Transverse colon (tissue), 4 donors: ENCODE measurements around the gene PQBP1. TPM values are rescaled to one million over a fixed set of nuclear protein-coding genes. Genes with fewer than 3 reads are reported as not detected.
A peak's percentile ranks its signal among the peaks of the same experiment; 100 is the strongest.

ENCODE experiments used
- DNase-seq: peaks from one replicate; pipeline ENCODE4 v3.0.0-alpha.2; 2019
- H3K27ac ChIP-seq, 4 donors: fragments of 200-600 bp; sonication (generic); 2 replicates each; pipeline ENCODE4 v1.5.1; 2016 to 2018; ENCODE audit warnings: inconsistent platforms in 4 of 4
- H3K27me3 ChIP-seq: fragments of 200-600 bp; sonication (generic); 2 replicates; pipeline ENCODE4 v1.5.1; 2017; ENCODE audit warnings: inconsistent platforms
- H3K36me3 ChIP-seq, 4 donors: fragments of 200-600 bp; sonication (generic); 2 replicates each; pipeline ENCODE4 v1.5.1; 2017 to 2019; ENCODE audit warnings: inconsistent platforms in 4 of 4
- H3K4me1 ChIP-seq, 4 donors: fragments of 200-600 bp; sonication (generic); 2 replicates each; pipeline ENCODE4 v1.5.1; 2017 to 2020; ENCODE audit warnings: inconsistent platforms in 4 of 4
- H3K4me3 ChIP-seq, 4 donors: fragments of 200-600 bp; sonication (generic); 1 replicate in 1 of 4; 2 replicates in 3 of 4; pipeline versions ENCODE4 v1.5.1 to v1.6.1; 2017 to 2019; ENCODE audit warnings: inconsistent platforms in 4 of 4
- H3K9me3 ChIP-seq, 2 donors: fragments of 200-600 bp; sonication (generic); 2 replicates each; pipeline ENCODE4 v1.5.1; 2017 to 2019; ENCODE audit warnings: inconsistent platforms in 2 of 2
- CTCF ChIP-seq, 5 experiments: fragments of 200-600 bp in 3 of 5; fragments of 450-650 bp in 2 of 5; sonication (generic) in 3 of 5; IDR thresholded peaks; 1 replicate in 2 of 5; 2 replicates in 3 of 5; pipeline ENCODE4 v1.5.1; 2016 to 2017; ENCODE audit warnings: antibody characterized with exemption in 5 of 5, inconsistent platforms in 3 of 5, mild to moderate bottlenecking in 2 of 5, moderate library complexity in 1 of 5
- EP300 ChIP-seq: sonication (generic); formaldehyde crosslinking; IDR thresholded peaks from one replicate; pipeline ENCODE4 v1.6.1; 2017; ENCODE audit warnings: antibody characterized with exemption, low read depth
- POLR2A ChIP-seq: fragments of 450-650 bp; IDR thresholded peaks from one replicate; pipeline ENCODE4 v1.6.1; 2016; ENCODE audit warnings: antibody characterized with exemption, mild to moderate bottlenecking, moderate library complexity
- POLR2AphosphoS5 ChIP-seq, 3 donors: sonication (generic); formaldehyde crosslinking; IDR thresholded peaks; one replicate each; pipeline ENCODE4 v1.6.1; 2016; ENCODE audit warnings: antibody characterized with exemption in 3 of 3
- WGBS, 2 donors: methylation state at CpG; one replicate each; pipeline ENCODE4 v1.1.5; 2018; ENCODE audit warnings: low coverage in 1 of 2; 5-methylcytosine and 5-hydroxymethylcytosine counted together
- in situ Hi-C, 4 donors: fragments of 200-750 bp; cut with MboI; loops; one replicate each; pipeline versions ENCODE4 v1.15.0 to v1.15.1; 2017; ENCODE audit warnings: low sequenced_read_pairs in 3 of 4, low pct_ligation_motif_present in 1 of 4, low pct_unique_long_range_greater_than_20kb in 1 of 4
- intact Hi-C: fragments of 100-400 bp; cut with DNase I; formaldehyde crosslinking; loops from one replicate; pipeline ENCODE4 v1.15.1; 2023; ENCODE audit warnings: low total_unique reads
- total RNA-seq, 4 donors: library from RNA; depleted of rRNA; stranded (reverse); fragments of >200 nt; gene quantifications; one replicate each; pipeline ENCODE4 v1.1.0, GENCODE V29; 2016

Gene PQBP1
- total RNA-seq, 4 donors from 2014 or later = 21.7 to 92.3 (median 63.8) TPM

DNA sequence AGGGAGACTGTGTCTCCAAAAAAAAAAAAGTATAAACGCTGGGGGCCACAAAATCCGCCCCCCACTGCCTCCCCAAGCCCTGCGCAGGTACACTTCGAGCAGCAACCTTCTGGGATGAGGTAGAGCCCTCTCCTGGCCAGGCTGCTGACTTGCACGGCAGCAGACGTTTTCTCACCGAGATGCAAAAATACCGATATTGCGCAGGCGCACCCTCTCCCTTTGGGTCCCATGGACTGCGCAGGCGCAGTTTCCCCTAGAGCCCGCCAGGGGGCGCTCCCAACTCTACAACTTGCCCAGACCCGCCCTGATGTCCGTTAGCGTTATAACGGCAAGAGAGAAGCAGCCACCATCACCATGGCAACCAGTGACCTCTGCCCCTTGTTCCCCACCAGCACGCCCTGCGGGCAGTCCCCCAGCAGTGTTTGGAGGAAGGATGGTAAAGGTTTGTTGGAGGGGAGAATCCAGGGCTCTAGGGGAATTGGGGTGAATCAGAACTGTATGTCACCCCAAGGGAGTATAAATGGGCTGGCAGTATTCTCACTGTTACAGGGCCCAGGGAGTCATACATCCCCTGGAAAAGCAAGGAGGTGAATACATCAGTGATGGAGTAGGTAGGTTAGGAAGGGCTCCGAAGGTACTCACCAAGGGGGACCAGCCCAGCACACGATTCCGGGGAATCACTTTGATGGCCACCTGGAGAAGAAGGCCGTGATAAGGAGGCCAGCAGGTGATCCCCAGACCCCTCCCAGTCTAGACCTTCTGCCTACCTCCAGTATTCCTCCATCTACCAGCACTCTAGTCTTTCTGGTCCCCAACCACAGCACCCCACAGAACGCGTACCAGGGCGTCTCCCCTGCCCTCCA is 19.6 kb downstream of the PQBP1 start:
- peak; percentile 92 for DNase-seq
- peaks cover 0 to 18% (median 8%) of the 10 kb centered on the region in 4 donors for H3K4me1 ChIP-seq
- TF ChIP-seq EP300 (no peak), POLR2AphosphoS5 (IDR thresholded peaks at IDR 0.05) (no peak), CTCF (IDR thresholded peaks at IDR 0.05) (peak; percentile 90 to 98 (median 94)), POLR2A (no peak)
- WGBS, 2 donors = 41% methylated on average over 27 of the region's 27 CpGs; no CpG with 5 or more reads in 1 of the 2 donors
- no peaks in the 10 kb centered on the region for H3K27me3 ChIP-seq
- intact Hi-C loops (no loop called here), in situ Hi-C loops (loop anchor here in 1 of 4 donors (25.0 kb wide), 1 partner anchor 280 kb away; no protein-coding TSS in a partner anchor)
- peak overlapping the region; percentile 86 to 95 (median 94) for H3K27ac ChIP-seq
- no peaks in the 10 kb centered on the region for H3K9me3 ChIP-seq
- peak overlapping the region in 3 of 4 donors; percentile 49 to 85 (median 68) for H3K4me3 ChIP-seq
- H3K36me3 ChIP-seq = no peaks in the 10 kb centered on the region

- Histone ChIP-seq H3K4me1 (peaks cover 0 to 13% (median 8%) of the 10 kb centered on the region in 4 donors), H3K36me3 (no peaks in the 10 kb centered on the region), H3K27me3 (no peaks in the 10 kb centered on the region), H3K9me3 (no peaks in the 10 kb centered on the region), H3K4me3 (peak overlapping the region; percentile 49 to 85 (median 71)), H3K27ac (peak overlapping the region; percentile 86 to 95 (median 94))
- 0 to 63% methylated on average over 2 to 17 of the region's 23 CpGs for WGBS, 2 donors
- no peak for DNase-seq
- in situ Hi-C loops = loop anchor here in 1 of 4 donors (25.0 kb wide), 1 partner anchor 281 kb away; no protein-coding TSS in a partner anchor
- intact Hi-C loops = no loop called here
- TF ChIP-seq POLR2AphosphoS5 (IDR thresholded peaks at IDR 0.05) = no peak
- TF ChIP-seq CTCF (IDR thresholded peaks at IDR 0.05) = no peak
- TF ChIP-seq POLR2A = no peak
Observed at GRCh38 chrX:48918301-48918642, 20.5 kb downstream of the PQBP1 start.

DNA sequence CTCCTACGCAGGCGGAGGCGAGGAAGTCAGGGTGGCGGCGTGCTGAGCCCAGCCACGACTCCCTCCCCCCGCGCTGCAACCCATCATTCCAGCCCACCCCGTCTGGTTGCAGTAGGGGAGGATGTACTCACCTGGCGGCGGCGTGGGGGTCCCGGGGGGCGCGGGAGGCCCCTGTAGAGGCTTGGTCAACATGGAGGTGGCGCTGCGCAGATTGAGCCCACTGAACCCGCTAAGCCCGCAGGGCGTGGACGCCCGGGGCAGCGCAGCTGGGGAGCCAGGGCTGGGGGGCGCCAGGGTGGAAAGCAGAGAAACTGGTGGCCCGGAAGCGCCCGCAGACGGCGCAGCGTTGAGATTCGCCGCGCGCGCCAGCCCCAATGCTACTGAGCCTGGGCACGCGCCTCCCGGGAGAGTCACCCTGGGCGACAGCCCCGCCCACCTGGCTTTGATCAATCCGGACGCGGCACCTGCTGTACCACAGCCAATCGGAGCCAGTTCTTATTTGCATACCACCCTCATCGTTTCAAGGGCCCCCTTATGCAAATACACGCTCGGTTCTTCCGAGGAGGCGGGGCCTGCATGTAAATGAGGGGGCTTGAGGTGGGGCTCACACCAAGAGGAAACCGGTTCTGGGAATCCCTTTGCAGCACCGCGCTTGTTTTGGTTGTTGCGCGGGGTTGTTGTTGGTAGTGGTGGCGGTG is 21.1 kb downstream of the PQBP1 start, which contains the start of gene PIM2:
Gene PIM2 (minus strand): TSS at position 382 of the 698 bp plus-strand sequence. CDS start 190 bp downstream, at position 192.
- H3K27me3 ChIP-seq = no peaks in the 10 kb centered on the region
- no peak for TF ChIP-seq CTCF (IDR thresholded peaks at IDR 0.05)
- peak; percentile 92 to 97 (median 97) for TF ChIP-seq POLR2AphosphoS5 (IDR thresholded peaks at IDR 0.05)
- no peak for TF ChIP-seq EP300
- TF ChIP-seq POLR2A = peak; percentile 97
- in situ Hi-C loops = loop anchor here in 1 of 4 donors (25.0 kb wide), 1 partner anchor 281 kb away; no protein-coding TSS in a partner anchor

More for the DNA sequence above, 21.1 kb downstream of the PQBP1 start, which contains the start of gene PIM2:
- WGBS, 2 donors = 58% methylated on average over 50 of the region's 55 CpGs; no CpG with 5 or more reads in 1 of the 2 donors
- Histone ChIP-seq H3K27ac (peak within 1 kb of the TSS; percentile 86 to 95 (median 94)), H3K36me3 (peaks cover 0 to 3% (median 0%) of the 10 kb centered on the region in 4 donors), H3K4me1 (peaks cover 0 to 13% (median 8%) of the 10 kb centered on the region in 4 donors), H3K9me3 (no peaks in the 10 kb centered on the region), H3K4me3 (peak within 1 kb of the TSS; percentile 49 to 85 (median 71))
- DNase-seq = peak; percentile 93
- intact Hi-C loops = no loop called here
